ENCODE results near the gene SLC25A53. TPM values are rescaled to one million over a fixed set of nuclear protein-coding genes. Genes with fewer than 3 reads are reported as not detected.
"Not testable (repeated sequence)": the region's sequence is repeated elsewhere in the genome, so short reads cannot be mapped to it uniquely, and the experiment has no call there.

The SLC25A53 gene
- total RNA-seq, 1 experiment from 2014 or later, result 9.8 TPM

- BruUV-seq (replicated peaks), result no TSS peak
- Histone ChIP-seq H3K9me3 (ENCODE audit: control insufficient read depth, insufficient read depth, low read depth, low read length) (no peaks in the 10 kb centered on the region), H3K4me3 (ENCODE audit: low read depth in 2 of 2, low read length in 2 of 2) (peak overlapping the region; percentile 60 to 71), H3K27ac (ENCODE audit: low read length) (no peak overlapping the region), H3K27me3 (ENCODE audit: control insufficient read depth, insufficient read depth, low read length) (peaks cover 18% of the 10 kb centered on the region), H3K36me3 (ENCODE audit: control insufficient read depth, insufficient read depth, low read length) (no peaks in the 10 kb centered on the region), H3K4me1 (ENCODE audit: control insufficient read depth, insufficient read depth, low read length) (no peaks in the 10 kb centered on the region)
- DNase-seq (ENCODE audit: low read depth, low spot score) (no peak), ATAC-seq (peak; percentile 93)
- no peak for TF ChIP-seq SIN3A (IDR thresholded peaks at IDR 0.05; ENCODE audit: borderline replicate concordance, insufficient read depth, low read depth, low read length)
- TF ChIP-seq TCF7L2 (IDR thresholded peaks at IDR 0.05; ENCODE audit: low read depth, low read length), result no peak
- TF ChIP-seq CTCF (IDR thresholded peaks at IDR 0.05), result peak; percentile 83
- in situ Hi-C loops (cut with HindIII; ENCODE audit: low pct_unique_long_range_greater_than_20kb, low sequenced_read_pairs) (no loop called here), intact Hi-C loops (cut with micrococcal nuclease; ENCODE audit: unreplicated experiment) (loop anchor here (5.0 kb wide), 1 partner anchor 266 kb away; no protein-coding TSS in a partner anchor)
- ChIA-PET CTCF (interaction anchor here (1.4 kb wide), 1 partner anchor 13 kb away, joined by 7 read pairs; no protein-coding TSS in a partner anchor), POLR2A (no interaction called here)
These were observed 43.4 kb downstream of the SLC25A53 start for GRCh38 chrX:104113222-104113965.

- Histone ChIP-seq H3K27me3 (ENCODE audit: control insufficient read depth, insufficient read depth, low read length) (peaks cover 18% of the 10 kb centered on the region), H3K4me1 (ENCODE audit: control insufficient read depth, insufficient read depth, low read length) (no peaks in the 10 kb centered on the region), H3K27ac (ENCODE audit: low read length) (no peak within 1 kb of the TSS), H3K36me3 (ENCODE audit: control insufficient read depth, insufficient read depth, low read length) (no peaks in the 10 kb centered on the region), H3K9me3 (ENCODE audit: control insufficient read depth, insufficient read depth, low read depth, low read length) (no peaks in the 10 kb centered on the region), H3K4me3 (ENCODE audit: low read depth in 2 of 2, low read length in 2 of 2) (peak within 1 kb of the TSS; percentile 60 to 71)
- ChIA-PET CTCF (interaction anchor here (0.6 to 1.4 kb wide), 2 partner anchors 12 to 68 kb away, joined by 7 to 8 read pairs; no protein-coding TSS in a partner anchor), POLR2A (no interaction called here)
- ATAC-seq (peak; percentile 75), DNase-seq (ENCODE audit: low read depth, low spot score) (no peak)
- TF ChIP-seq SIN3A (IDR thresholded peaks at IDR 0.05; ENCODE audit: borderline replicate concordance, insufficient read depth, low read depth, low read length), result 0 out of 2 replicates have a peak, but pooled peaks have one; percentile 19
- TF ChIP-seq POLR2AphosphoS5 (IDR thresholded peaks at IDR 0.05; ENCODE audit: low read depth, low read length), result no peak
- BruUV-seq (replicated peaks), result no TSS peak
- intact Hi-C loops (cut with micrococcal nuclease; ENCODE audit: unreplicated experiment) (loop anchor here (5.0 kb wide), 1 partner anchor 265 kb away; no protein-coding TSS in a partner anchor), in situ Hi-C loops (cut with HindIII; ENCODE audit: low pct_unique_long_range_greater_than_20kb, low sequenced_read_pairs) (no loop called here)
These were observed 44.4 kb downstream of the SLC25A53 start, which contains the start of gene ZCCHC18 for GRCh38 chrX:104112326-104112951. Gene ZCCHC18, plus strand, starts transcription at chrX:104112523. Its CDS starts 1,589 bp downstream, at chrX:104114112.

DNA sequence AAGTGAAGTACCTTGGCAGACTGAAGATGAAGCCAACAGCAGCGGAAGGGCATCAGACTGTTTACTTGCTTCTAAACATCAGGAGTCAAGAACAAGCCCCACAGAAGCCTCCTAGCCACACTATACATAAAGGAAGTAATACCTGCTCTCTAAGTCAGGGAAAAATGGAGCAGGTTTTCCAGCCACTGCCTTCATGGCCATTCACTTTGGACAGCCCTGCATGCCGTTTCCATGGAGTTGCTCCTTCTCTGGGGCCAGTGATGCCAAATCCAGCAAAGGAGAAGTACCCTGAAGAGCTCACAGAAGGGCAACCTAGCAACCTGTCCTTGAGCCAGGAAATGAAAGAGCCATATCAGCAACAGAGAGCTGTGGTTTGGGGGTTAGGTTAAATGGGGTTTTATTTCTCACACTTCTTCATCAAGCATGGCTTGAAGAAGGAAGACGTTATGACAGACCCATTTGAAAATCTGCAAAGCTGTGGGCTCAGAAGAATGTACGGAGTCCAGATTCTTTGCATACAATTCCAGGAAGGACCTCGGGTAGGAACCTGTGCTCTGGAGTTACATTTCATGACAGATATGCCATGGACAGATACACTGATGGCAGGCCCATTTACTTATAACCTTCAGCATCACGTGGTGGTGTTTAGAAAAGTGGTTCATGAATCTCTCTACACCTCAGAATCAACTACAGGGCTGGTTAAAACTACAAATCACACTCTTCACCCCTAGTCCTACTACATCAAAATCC lies 46.1 kb downstream of the SLC25A53 start:
- peaks cover 23% of the 10 kb centered on the region for H3K27me3 ChIP-seq (ENCODE audit: control insufficient read depth, insufficient read depth, low read length)
- POLR2A ChIA-PET; H3K4me1 ChIP-seq (ENCODE audit: control insufficient read depth, insufficient read depth, low read length); H3K9me3 ChIP-seq (ENCODE audit: control insufficient read depth, insufficient read depth, low read depth, low read length); BruUV-seq (replicated peaks); H3K27ac ChIP-seq (ENCODE audit: low read length); in situ Hi-C loops (cut with HindIII; ENCODE audit: low pct_unique_long_range_greater_than_20kb, low sequenced_read_pairs); H3K4me3 ChIP-seq (ENCODE audit: low read depth in 2 of 2, low read length in 2 of 2); H3K36me3 ChIP-seq (ENCODE audit: control insufficient read depth, insufficient read depth, low read length); DNase-seq (ENCODE audit: low read depth, low spot score); ATAC-seq: not testable (repeated sequence)
- intact Hi-C loops (cut with micrococcal nuclease; ENCODE audit: unreplicated experiment), result loop anchor here (5.0 kb wide), 1 partner anchor 263 kb away; no protein-coding TSS in a partner anchor
- CTCF ChIA-PET, result interaction anchor here (0.8 kb wide), 1 partner anchor 49 kb away, joined by 3 read pairs; no protein-coding TSS in a partner anchor

Data from Panc1 (cell line).